HG02588 (cell line): ENCODE measurements around the gene PCDH12.
"Not testable (repeated sequence)": the region's sequence is repeated elsewhere in the genome, so short reads cannot be mapped to it uniquely, and the experiment has no call there.

ENCODE experiments used
- ATAC-seq: cut with Tn5 transposase; IDR thresholded peaks from one replicate; pipeline ENCODE4 v1.9.1; 2021; ENCODE audit warnings: mild to moderate bottlenecking, moderate library complexity; ENCODE audit not compliant: unreplicated experiment

PCDH12 gene

GRCh38 chr5:141941307-141941706 is 16.7 kb downstream of the PCDH12 start:
- ATAC-seq: no peak

GRCh38 chr5:141940695-141941271 is 17.2 kb downstream of the PCDH12 start:
- ATAC-seq: no peak

- ATAC-seq: no peak
Observed at GRCh38 chr5:141935538-141935937, 22.5 kb downstream of the PCDH12 start.

- ATAC-seq: no peak
Observed at GRCh38 chr5:141934099-141934844, 23.7 kb downstream of the PCDH12 start.

GRCh38 chr5:141933151-141933550 is 24.9 kb downstream of the PCDH12 start:
- no peak for ATAC-seq

- no peak for ATAC-seq
Observed at GRCh38 chr5:141931694-141932093, 26.3 kb downstream of the PCDH12 start.

- ATAC-seq: no peak
Observed at GRCh38 chr5:141929398-141930058, 28.5 kb downstream of the PCDH12 start.

GRCh38 chr5:141928051-141928450 is 30.0 kb downstream of the PCDH12 start:
- ATAC-seq: no peak

GRCh38 chr5:141926434-141926833 is 31.6 kb downstream of the PCDH12 start:
- ATAC-seq: no peak

GRCh38 chr5:141923448-141924313 is 34.3 kb downstream of the PCDH12 start, which contains the start of gene DELE1:
Gene DELE1 (plus strand): TSS chr5:141923871. CDS start chr5:141923942, 71 bp downstream.
- ATAC-seq: peak; percentile 96

- ATAC-seq: not testable (repeated sequence)
Observed at GRCh38 chr5:141922827-141923447, 35.1 kb downstream of the PCDH12 start.

GRCh38 chr5:141920771-141921170 is 37.2 kb downstream of the PCDH12 start:
- ATAC-seq: no peak

GRCh38 chr5:141919218-141920119 is 38.5 kb downstream of the PCDH12 start:
- no peak for ATAC-seq

- ATAC-seq: no peak
Observed at GRCh38 chr5:141917760-141918159, 40.2 kb downstream of the PCDH12 start.

- no peak for ATAC-seq
Observed at GRCh38 chr5:141916522-141916921, 41.5 kb downstream of the PCDH12 start.

- no peak for ATAC-seq
Observed at GRCh38 chr5:141915881-141916336, 42.1 kb downstream of the PCDH12 start.

GRCh38 chr5:141914797-141915196 is 43.2 kb downstream of the PCDH12 start:
- ATAC-seq: no peak

GRCh38 chr5:141914199-141914743 is 43.7 kb downstream of the PCDH12 start:
- ATAC-seq: peak; percentile 76

GRCh38 chr5:141913560-141914198 is 44.3 kb downstream of the PCDH12 start:
- ATAC-seq: no peak
